ENCODE measurements around the gene BAHCC1.

DNA sequence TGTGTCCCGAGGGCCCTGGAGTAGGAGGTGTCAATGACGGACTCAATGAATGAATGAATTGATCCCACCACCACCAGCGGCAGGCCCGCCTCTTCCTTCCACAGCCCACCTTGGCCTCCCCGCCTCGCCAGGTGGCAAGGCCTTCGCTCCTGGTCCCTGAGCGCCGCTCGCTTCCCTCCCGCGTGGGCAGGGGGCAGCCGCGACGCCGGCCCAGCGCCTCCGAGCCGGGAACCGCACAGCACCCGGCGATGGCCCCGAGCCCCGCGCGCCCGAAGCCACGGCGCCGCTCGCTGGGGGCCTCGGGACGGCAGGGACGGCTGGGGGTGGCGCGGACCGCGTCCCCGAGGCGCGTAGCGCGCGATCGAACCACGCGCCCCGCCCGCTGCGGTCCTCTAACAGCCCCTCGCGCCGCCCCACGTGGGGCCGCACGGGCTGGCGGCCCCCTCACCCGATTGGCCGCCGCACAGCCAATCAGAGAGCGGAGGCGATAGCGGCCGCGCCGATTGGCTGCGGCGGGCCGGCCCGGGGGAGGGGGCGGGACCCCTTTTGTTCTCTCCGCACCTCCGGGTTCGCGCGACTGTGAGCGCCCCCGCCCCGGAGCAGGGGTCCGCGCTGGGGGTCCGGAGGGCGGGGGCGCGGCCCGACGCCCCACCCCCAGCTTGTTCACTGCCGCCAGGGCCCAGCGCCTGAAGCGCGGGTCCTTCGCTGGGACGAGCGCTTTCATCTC lies 86.0 kb downstream of the BAHCC1 start:
- TF ChIP-seq, protein P1, sequence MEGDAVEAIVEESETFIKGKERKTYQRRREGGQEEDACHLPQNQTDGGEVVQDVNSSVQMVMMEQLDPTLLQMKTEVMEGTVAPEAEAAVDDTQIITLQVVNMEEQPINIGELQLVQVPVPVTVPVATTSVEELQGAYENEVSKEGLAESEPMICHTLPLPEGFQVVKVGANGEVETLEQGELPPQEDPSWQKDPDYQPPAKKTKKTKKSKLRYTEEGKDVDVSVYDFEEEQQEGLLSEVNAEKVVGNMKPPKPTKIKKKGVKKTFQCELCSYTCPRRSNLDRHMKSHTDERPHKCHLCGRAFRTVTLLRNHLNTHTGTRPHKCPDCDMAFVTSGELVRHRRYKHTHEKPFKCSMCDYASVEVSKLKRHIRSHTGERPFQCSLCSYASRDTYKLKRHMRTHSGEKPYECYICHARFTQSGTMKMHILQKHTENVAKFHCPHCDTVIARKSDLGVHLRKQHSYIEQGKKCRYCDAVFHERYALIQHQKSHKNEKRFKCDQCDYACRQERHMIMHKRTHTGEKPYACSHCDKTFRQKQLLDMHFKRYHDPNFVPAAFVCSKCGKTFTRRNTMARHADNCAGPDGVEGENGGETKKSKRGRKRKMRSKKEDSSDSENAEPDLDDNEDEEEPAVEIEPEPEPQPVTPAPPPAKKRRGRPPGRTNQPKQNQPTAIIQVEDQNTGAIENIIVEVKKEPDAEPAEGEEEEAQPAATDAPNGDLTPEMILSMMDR (IDR thresholded peaks at IDR 0.05; ENCODE audit: low read length), result no peak
- no peak for TF ChIP-seq EZH2 (optimal IDR thresholded peaks at IDR 0.05; ENCODE audit: low read depth, low read length)
- no peak for TF ChIP-seq EZH2phosphoT487 (IDR thresholded peaks at IDR 0.05; ENCODE audit: low read length)
